Measurements from ENCODE around the gene TNS2.

DNA sequence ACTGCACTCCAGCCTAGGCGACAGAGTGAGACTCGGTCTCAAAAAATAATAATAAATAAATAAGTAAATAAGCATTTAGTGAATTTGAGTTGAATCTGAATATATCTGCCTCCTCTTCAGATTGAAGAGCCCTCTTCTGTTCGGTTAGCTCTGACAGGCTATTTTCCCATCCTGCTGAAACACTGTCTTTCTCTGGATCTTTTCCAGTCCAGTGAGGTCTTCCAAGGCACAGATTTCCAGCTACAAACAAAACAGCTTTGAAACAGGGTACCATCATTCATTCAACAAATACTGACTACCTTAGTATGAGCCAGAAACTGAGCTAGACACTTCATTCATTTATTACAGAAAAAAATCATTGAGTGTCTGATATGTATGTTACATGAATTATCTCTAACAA is 36.5 kb downstream of the TNS2 start:
- TF ChIP-seq, protein P1, sequence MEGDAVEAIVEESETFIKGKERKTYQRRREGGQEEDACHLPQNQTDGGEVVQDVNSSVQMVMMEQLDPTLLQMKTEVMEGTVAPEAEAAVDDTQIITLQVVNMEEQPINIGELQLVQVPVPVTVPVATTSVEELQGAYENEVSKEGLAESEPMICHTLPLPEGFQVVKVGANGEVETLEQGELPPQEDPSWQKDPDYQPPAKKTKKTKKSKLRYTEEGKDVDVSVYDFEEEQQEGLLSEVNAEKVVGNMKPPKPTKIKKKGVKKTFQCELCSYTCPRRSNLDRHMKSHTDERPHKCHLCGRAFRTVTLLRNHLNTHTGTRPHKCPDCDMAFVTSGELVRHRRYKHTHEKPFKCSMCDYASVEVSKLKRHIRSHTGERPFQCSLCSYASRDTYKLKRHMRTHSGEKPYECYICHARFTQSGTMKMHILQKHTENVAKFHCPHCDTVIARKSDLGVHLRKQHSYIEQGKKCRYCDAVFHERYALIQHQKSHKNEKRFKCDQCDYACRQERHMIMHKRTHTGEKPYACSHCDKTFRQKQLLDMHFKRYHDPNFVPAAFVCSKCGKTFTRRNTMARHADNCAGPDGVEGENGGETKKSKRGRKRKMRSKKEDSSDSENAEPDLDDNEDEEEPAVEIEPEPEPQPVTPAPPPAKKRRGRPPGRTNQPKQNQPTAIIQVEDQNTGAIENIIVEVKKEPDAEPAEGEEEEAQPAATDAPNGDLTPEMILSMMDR (IDR thresholded peaks at IDR 0.05), result no peak
- TF ChIP-seq POLR2A (IDR thresholded peaks at IDR 0.05), result no peak

Data from heart left ventricle (tissue), 13 donors.